RWPE2 (cell line): Measurements from ENCODE around the gene SMARCC2.

ENCODE experiments used
- ATAC-seq: fragments of 200-7000 bp; cut with Tn5 transposase; 3 replicates; pipeline ENCODE4 v1.9.1; 2021; ENCODE audit warnings: low read depth
- DNase-seq: peaks from one replicate; pipeline ENCODE4 v3.0.0-alpha.2; 2020; ENCODE audit warnings: low spot score
- H3K27ac ChIP-seq: fragments of 450-650 bp; 2 replicates; pipeline ENCODE4 v1.5.1; 2017; ENCODE audit warnings: mild to moderate bottlenecking; ENCODE audit not compliant: poor library complexity, severe bottlenecking
- H3K27me3 ChIP-seq: fragments of 250-450 bp; sonication (Bioruptor Pico); 2 replicates; pipeline ENCODE4 v1.5.1; 2021; ENCODE audit warnings: mild to moderate bottlenecking, moderate library complexity; ENCODE audit not compliant: insufficient read depth, poor library complexity, severe bottlenecking
- H3K36me3 ChIP-seq: fragments of 250-450 bp; sonication (Bioruptor Pico); 2 replicates; pipeline ENCODE4 v1.5.1; 2020; ENCODE audit warnings: low read depth, mild to moderate bottlenecking, moderate library complexity
- H3K4me1 ChIP-seq: fragments of 250-450 bp; sonication (Bioruptor Pico); 2 replicates; pipeline ENCODE4 v1.5.1; 2021; ENCODE audit warnings: mild to moderate bottlenecking, moderate library complexity; ENCODE audit not compliant: insufficient read depth, poor library complexity, severe bottlenecking
- H3K4me3 ChIP-seq: fragments of 250-450 bp; sonication (Bioruptor Pico); 2 replicates; pipeline ENCODE4 v1.5.1; 2021; ENCODE audit warnings: mild to moderate bottlenecking, moderate library complexity; ENCODE audit not compliant: severe bottlenecking
- H3K9me3 ChIP-seq: fragments of 250-450 bp; sonication (Bioruptor Pico); 2 replicates; pipeline ENCODE4 v1.5.1; 2021; ENCODE audit warnings: mild to moderate bottlenecking, moderate library complexity; ENCODE audit not compliant: severe bottlenecking
- TF ChIP-seq, protein P1 (sequence below): fragments of 450-650 bp; IDR thresholded peaks from one replicate; pipeline ENCODE4 v1.5.1; 2017; ENCODE audit warnings: mild to moderate bottlenecking, moderate library complexity; ENCODE audit not compliant: poor library complexity, severe bottlenecking

The SMARCC2 gene

DNA sequence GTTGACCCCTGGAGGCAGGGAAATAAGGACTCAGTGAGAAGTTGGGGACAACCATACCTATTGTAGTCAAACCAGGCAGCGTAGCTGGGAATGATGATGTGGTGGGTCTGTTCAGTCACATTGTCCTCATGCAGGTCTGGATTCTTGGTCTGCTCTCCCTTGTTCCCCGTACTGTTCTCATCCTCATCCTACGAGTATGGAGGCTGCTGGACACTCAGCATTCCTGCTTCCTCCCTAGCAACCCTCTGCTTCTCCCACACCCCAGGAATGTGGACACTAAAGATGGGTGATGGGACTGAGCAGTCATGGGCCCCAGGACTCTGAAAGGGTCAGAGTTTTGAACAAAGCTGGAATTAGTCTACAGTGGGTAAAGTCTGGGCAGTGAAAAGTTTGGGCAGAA, 10.9 kb downstream of the SMARCC2 start:
- H3K9me3 ChIP-seq: no peaks in the 10 kb centered on the region
- H3K4me1 ChIP-seq: no peaks in the 10 kb centered on the region
- H3K27ac ChIP-seq: no peak overlapping the region
- ATAC-seq: peak; percentile 12; the same call in 2 of the 3 replicates
- DNase-seq: no peak
- H3K27me3 ChIP-seq: no peaks in the 10 kb centered on the region
- no peak overlapping the region for H3K4me3 ChIP-seq
- TF ChIP-seq, protein P1, sequence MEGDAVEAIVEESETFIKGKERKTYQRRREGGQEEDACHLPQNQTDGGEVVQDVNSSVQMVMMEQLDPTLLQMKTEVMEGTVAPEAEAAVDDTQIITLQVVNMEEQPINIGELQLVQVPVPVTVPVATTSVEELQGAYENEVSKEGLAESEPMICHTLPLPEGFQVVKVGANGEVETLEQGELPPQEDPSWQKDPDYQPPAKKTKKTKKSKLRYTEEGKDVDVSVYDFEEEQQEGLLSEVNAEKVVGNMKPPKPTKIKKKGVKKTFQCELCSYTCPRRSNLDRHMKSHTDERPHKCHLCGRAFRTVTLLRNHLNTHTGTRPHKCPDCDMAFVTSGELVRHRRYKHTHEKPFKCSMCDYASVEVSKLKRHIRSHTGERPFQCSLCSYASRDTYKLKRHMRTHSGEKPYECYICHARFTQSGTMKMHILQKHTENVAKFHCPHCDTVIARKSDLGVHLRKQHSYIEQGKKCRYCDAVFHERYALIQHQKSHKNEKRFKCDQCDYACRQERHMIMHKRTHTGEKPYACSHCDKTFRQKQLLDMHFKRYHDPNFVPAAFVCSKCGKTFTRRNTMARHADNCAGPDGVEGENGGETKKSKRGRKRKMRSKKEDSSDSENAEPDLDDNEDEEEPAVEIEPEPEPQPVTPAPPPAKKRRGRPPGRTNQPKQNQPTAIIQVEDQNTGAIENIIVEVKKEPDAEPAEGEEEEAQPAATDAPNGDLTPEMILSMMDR: no peak
- peaks cover 77% of the 10 kb centered on the region for H3K36me3 ChIP-seq

DNA sequence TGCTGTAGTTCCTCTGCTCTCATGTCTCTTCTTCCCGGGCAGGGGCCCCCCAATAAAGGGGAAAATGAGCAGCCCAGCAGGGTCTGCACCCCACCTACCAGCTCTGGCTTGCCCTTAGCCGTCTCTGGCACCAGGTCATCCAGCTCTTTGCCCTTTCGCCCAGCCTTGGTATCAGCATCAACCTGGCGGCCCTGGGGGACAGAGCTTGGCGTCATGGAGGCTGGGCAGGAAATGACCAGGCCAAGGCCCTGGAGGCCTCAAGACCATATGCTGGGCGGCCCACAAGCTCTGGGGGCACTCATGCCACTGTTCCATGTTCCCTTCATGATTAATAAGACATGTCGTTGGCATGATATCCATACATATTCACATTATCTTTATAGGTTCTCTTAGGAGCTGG, 16.4 kb downstream of the SMARCC2 start:
- H3K4me1 ChIP-seq: no peaks in the 10 kb centered on the region
- DNase-seq: no peak
- no peaks in the 10 kb centered on the region for H3K27me3 ChIP-seq
- no peak overlapping the region for H3K27ac ChIP-seq
- H3K4me3 ChIP-seq: no peak overlapping the region
- TF ChIP-seq, protein P1: no peak
- peaks cover 91% of the 10 kb centered on the region for H3K36me3 ChIP-seq
- no peak for ATAC-seq
- no peaks in the 10 kb centered on the region for H3K9me3 ChIP-seq

DNA sequence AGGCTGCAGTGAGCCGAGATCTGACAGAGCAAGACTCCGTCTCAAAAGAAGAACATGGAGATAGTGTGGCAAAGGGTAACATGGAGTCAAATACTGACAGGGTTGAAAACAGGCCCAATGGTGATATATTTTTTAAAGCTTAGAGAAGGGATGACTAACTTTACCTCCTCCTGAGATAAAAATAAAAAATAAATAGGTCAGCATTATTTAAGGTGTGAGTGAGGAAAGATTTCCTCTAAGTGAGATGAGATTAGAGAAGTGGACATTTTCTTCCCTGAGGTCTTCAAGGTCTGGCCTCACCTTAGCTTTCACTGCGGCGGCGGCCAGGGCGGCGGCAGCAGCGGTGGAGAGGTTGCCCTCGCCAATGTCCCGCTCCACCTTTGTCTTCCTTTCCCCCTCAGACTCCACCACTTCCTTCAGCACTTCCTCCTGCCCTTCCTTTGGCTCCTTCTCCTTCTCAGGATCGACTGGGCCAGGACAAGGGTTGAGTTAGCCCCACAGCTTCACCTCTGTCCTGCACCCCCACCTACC, 20.0 kb downstream of the SMARCC2 start:
- Histone ChIP-seq H3K27ac (no peak overlapping the region), H3K4me1 (no peaks in the 10 kb centered on the region), H3K27me3 (no peaks in the 10 kb centered on the region), H3K4me3 (no peak overlapping the region), H3K9me3 (no peaks in the 10 kb centered on the region), H3K36me3 (peaks cover 93% of the 10 kb centered on the region)
- ATAC-seq (no peak), DNase-seq (no peak)
- TF ChIP-seq, protein P1: no peak

- ATAC-seq (peak; percentile 10; the same call in 1 of the 3 replicates), DNase-seq (no peak)
- Histone ChIP-seq H3K4me1 (no peaks in the 10 kb centered on the region), H3K27me3 (no peaks in the 10 kb centered on the region), H3K36me3 (peaks cover 96% of the 10 kb centered on the region), H3K9me3 (no peaks in the 10 kb centered on the region), H3K4me3 (no peak overlapping the region), H3K27ac (no peak overlapping the region)
- TF ChIP-seq, protein P1: no peak
Observed at GRCh38 chr12:56165369-56165768, 23.9 kb downstream of the SMARCC2 start.

DNA sequence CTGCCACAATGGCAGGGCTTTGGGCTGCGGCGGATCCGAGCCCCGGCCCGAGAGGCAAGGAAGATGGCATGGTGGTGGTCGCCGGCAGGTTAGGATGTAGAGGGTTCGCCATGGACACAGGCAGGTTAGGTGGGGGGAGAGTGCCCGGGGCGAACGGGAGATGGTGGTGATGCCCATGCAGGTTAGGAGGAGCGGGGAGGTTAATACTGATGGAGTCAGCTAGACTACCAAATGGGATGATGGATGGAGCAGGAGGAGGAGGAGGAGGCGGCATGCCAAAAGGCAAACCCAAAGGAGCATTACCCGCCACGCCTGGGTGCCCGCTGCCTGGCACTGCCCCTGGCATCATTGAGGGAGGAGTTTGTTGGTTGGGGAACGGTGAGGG, 24.9 kb downstream of the SMARCC2 start:
- peaks cover 97% of the 10 kb centered on the region for H3K36me3 ChIP-seq
- peaks cover 4% of the 10 kb centered on the region for H3K4me1 ChIP-seq
- DNase-seq: no peak
- peak; percentile 2; the same call in 1 of the 3 replicates for ATAC-seq
- TF ChIP-seq, protein P1: no peak
- H3K9me3 ChIP-seq: no peaks in the 10 kb centered on the region
- no peaks in the 10 kb centered on the region for H3K27me3 ChIP-seq
- no peak overlapping the region for H3K4me3 ChIP-seq
- no peak overlapping the region for H3K27ac ChIP-seq
